GM08714 (cell line): ENCODE measurements around the gene CHST15.

ENCODE experiments used
- H3K4me3 ChIP-seq: fragments of 200-500 bp; sonication (Bioruptor generic); 2 replicates; pipeline ENCODE4 v1.5.1; 2014; ENCODE audit warnings: mild to moderate bottlenecking, low read length, inconsistent platforms
- ZNF274 ChIP-seq: IDR thresholded peaks from 2 replicates; pipeline ENCODE4 v1.6.1; 2012; ENCODE audit warnings: mild to moderate bottlenecking, low read depth, low read length

CHST15 gene

GRCh38 chr10:124127563-124127962 is 34.2 kb upstream of the CHST15 start:
- TF ChIP-seq ZNF274 = no peak
- H3K4me3 ChIP-seq = no peak overlapping the region

- no peak overlapping the region for H3K4me3 ChIP-seq
- TF ChIP-seq ZNF274 = no peak
These were observed 33.6 kb upstream of the CHST15 start for GRCh38 chr10:124126983-124127385.

- no peak for TF ChIP-seq ZNF274
- H3K4me3 ChIP-seq = no peak overlapping the region
These were observed 33.0 kb upstream of the CHST15 start for GRCh38 chr10:124126145-124126982.

- no peak for TF ChIP-seq ZNF274
These were observed 32.1 kb upstream of the CHST15 start for GRCh38 chr10:124125305-124126116.

GRCh38 chr10:124124769-124125161 is 31.4 kb upstream of the CHST15 start:
- no peak for TF ChIP-seq ZNF274
- no peak overlapping the region for H3K4me3 ChIP-seq

More at GRCh38 chr10:124125305-124126116, 32.1 kb upstream of the CHST15 start:
- no peak overlapping the region for H3K4me3 ChIP-seq

GRCh38 chr10:124124123-124124768 is 30.8 kb upstream of the CHST15 start:
- H3K4me3 ChIP-seq = no peak overlapping the region

GRCh38 chr10:124123156-124123555 is 29.8 kb upstream of the CHST15 start:
- H3K4me3 ChIP-seq = no peak overlapping the region
- no peak for TF ChIP-seq ZNF274

More at GRCh38 chr10:124124123-124124768, 30.8 kb upstream of the CHST15 start:
- TF ChIP-seq ZNF274 = no peak

GRCh38 chr10:124122211-124122610 is 28.8 kb upstream of the CHST15 start:
- no peak overlapping the region for H3K4me3 ChIP-seq
- no peak for TF ChIP-seq ZNF274

- TF ChIP-seq ZNF274 = no peak
- no peak overlapping the region for H3K4me3 ChIP-seq
These were observed 27.1 kb upstream of the CHST15 start for GRCh38 chr10:124120410-124121061.

- no peak overlapping the region for H3K4me3 ChIP-seq
- no peak for TF ChIP-seq ZNF274
These were observed 26.5 kb upstream of the CHST15 start for GRCh38 chr10:124119946-124120345.

- TF ChIP-seq ZNF274 = no peak
- no peak overlapping the region for H3K4me3 ChIP-seq
These were observed 25.8 kb upstream of the CHST15 start for GRCh38 chr10:124119216-124119615.

- H3K4me3 ChIP-seq = no peak overlapping the region
- TF ChIP-seq ZNF274 = no peak
These were observed 24.4 kb upstream of the CHST15 start for GRCh38 chr10:124117833-124118232.

GRCh38 chr10:124117511-124117785 is 24.1 kb upstream of the CHST15 start:
- no peak overlapping the region for H3K4me3 ChIP-seq
- TF ChIP-seq ZNF274 = no peak
